Neutrophil (primary cell): ENCODE results near the gene SUPT3H.
A peak's percentile ranks its signal among the peaks of the same experiment; 100 is the strongest.

ENCODE experiments used
- H3K27ac ChIP-seq: fragments of 200-600 bp; sonication (generic); 2 replicates; pipeline ENCODE4 v1.5.1; 2016; ENCODE audit warnings: mild to moderate bottlenecking, moderate library complexity
- H3K27me3 ChIP-seq: fragments of 200-600 bp; sonication (generic); 2 replicates; pipeline ENCODE4 v1.6.0; 2016; ENCODE audit warnings: mild to moderate bottlenecking
- H3K36me3 ChIP-seq: fragments of 200-600 bp; sonication (generic); 2 replicates; pipeline ENCODE4 v1.5.1; 2017
- H3K4me1 ChIP-seq, 2 experiments: fragments of 200-600 bp in 1 of 2; sonication (generic) in 1 of 2; 1 replicate in 1 of 2; 2 replicates in 1 of 2; pipeline versions ENCODE4 v1.5.1 to v1.6.1; 2013 to 2016; ENCODE audit warnings: low read depth in 1 of 2, low read length in 1 of 2, mild to moderate bottlenecking in 1 of 2, moderate library complexity in 1 of 2; ENCODE audit not compliant: control insufficient read depth in 1 of 2, insufficient read depth in 1 of 2
- H3K4me3 ChIP-seq, 2 experiments: fragments of 200-600 bp in 1 of 2; sonication (generic) in 1 of 2; 1 replicate in 1 of 2; 2 replicates in 1 of 2; pipeline ENCODE4 v1.5.1; 2013 to 2016; ENCODE audit warnings: low read depth in 1 of 2, low read length in 1 of 2, mild to moderate bottlenecking in 1 of 2, moderate library complexity in 1 of 2
- H3K9me3 ChIP-seq: fragments of 200-600 bp; sonication (generic); 2 replicates; pipeline ENCODE4 v1.5.1; 2016
- TF ChIP-seq, protein P1 (sequence below): fragments of 200-600 bp; sonication (generic); IDR thresholded peaks from 2 replicates; pipeline ENCODE4 v1.5.1; 2016; ENCODE audit warnings: antibody characterized with exemption

SUPT3H gene

DNA sequence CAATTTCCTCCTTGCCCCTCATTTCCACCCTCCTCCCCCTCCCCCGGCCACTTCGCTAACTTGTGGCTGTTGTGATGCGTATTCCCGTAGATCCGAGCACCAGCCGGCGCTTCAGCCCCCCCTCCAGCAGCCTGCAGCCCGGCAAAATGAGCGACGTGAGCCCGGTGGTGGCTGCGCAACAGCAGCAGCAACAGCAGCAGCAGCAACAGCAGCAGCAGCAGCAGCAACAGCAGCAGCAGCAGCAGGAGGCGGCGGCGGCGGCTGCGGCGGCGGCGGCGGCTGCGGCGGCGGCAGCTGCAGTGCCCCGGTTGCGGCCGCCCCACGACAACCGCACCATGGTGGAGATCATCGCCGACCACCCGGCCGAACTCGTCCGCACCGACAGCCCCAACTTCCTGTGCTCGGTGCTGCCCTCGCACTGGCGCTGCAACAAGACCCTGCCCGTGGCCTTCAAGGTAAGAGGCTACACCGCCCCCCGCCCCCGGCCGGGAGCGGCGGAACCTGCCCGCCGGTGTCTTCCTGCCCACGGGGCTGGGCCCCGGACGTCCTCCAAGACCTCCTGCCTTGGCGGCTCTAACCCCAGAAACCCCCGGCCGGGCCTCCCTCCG lies 44.9 kb upstream of the SUPT3H start:
- H3K9me3 ChIP-seq = no peaks in the 10 kb centered on the region
- H3K27me3 ChIP-seq = peaks cover 23% of the 10 kb centered on the region
- H3K36me3 ChIP-seq = no peaks in the 10 kb centered on the region
- peak overlapping the region; percentile 73 to 84 for H3K4me3 ChIP-seq
- TF ChIP-seq, protein P1, sequence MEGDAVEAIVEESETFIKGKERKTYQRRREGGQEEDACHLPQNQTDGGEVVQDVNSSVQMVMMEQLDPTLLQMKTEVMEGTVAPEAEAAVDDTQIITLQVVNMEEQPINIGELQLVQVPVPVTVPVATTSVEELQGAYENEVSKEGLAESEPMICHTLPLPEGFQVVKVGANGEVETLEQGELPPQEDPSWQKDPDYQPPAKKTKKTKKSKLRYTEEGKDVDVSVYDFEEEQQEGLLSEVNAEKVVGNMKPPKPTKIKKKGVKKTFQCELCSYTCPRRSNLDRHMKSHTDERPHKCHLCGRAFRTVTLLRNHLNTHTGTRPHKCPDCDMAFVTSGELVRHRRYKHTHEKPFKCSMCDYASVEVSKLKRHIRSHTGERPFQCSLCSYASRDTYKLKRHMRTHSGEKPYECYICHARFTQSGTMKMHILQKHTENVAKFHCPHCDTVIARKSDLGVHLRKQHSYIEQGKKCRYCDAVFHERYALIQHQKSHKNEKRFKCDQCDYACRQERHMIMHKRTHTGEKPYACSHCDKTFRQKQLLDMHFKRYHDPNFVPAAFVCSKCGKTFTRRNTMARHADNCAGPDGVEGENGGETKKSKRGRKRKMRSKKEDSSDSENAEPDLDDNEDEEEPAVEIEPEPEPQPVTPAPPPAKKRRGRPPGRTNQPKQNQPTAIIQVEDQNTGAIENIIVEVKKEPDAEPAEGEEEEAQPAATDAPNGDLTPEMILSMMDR = no peak
- H3K4me1 ChIP-seq = peaks cover 41 to 42% of the 10 kb centered on the region in 2 experiments
- peak overlapping the region; percentile 87 for H3K27ac ChIP-seq

DNA sequence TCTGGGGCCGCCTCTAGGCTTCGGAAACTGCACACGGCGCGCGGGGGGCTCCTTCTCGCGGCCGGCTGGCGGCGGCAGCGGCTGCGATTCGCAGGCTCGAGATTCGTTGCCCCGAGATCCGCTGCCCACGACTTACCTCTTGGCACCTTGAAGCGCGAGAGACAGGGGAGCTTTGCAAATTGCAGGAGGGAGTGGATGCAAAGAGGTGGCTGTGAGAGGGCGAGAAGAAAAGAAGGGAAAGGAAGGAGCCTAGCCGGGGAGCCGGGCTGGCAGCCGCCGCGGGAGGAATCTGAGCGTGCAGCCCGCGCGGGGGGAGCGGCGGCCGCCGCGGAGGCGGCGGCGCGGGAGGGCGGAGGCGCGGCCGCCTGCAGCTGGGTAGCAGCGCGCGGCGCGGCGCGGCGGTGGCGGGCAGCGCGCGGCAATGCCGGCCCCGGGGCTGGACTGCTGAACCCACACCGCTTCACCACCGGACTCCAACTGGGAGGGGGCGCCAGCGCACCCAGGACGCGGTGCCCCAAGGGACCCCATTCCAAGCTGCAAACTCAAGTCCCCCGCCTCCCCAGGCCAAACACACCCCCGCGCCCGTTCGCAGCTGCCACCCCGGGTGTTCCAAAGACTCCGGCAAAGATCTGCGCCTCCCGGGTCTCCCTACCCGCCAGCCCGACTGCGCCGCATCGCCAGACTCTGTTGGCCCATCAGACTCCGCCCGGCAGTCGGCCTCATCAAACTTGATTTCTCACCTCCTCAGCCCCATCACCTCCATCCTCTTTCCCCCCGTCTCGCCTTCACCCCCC lies 44.2 kb upstream of the SUPT3H start:
- Histone ChIP-seq H3K36me3 (no peaks in the 10 kb centered on the region), H3K4me3 (peak overlapping the region; percentile 73 to 84), H3K27ac (peak overlapping the region; percentile 87), H3K9me3 (no peaks in the 10 kb centered on the region), H3K4me1 (peaks cover 39% of the 10 kb centered on the region in 2 experiments), H3K27me3 (peaks cover 23% of the 10 kb centered on the region)
- TF ChIP-seq, protein P1 = peak; percentile 40

DNA sequence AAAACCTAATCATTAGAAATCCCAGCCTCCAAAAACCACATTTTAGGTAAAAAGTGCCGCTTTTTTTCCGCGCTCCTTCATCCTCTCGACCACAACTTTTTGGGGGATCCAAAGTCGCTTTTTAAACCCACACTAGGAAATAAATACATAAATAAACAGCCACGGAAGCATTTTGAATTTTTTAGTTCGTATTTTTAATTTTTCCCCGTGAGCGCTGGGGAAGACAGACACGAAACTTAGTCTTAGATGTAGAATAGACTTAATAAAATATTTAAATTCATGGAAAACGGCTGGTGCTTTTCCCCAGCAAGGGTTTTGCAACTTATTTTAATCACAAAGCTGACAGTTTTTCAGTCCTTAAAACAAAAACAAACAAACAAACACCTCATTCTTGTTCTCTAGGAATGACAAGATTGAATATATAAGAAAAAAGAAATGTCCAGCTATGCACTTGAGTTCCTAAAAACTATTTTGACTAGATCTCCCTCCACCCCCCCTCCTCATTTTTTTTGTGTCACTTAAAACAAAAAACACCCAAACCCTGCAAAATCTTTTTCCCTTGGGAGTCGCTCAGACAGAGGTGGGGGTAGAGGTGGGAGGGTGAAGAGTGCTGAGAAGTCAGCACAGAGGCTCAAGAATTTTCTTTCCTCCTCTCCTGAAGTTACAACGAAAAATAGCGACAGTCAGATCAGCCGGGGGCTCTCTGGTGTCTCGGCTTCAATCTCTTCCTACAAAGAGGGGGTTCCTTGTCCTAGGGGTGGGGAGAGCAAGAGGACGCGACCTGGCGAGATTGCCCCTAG lies 43.4 kb upstream of the SUPT3H start:
- Histone ChIP-seq H3K27ac (peak overlapping the region; percentile 87), H3K27me3 (peaks cover 23% of the 10 kb centered on the region), H3K4me1 (peaks cover 39% of the 10 kb centered on the region in 2 experiments)

DNA sequence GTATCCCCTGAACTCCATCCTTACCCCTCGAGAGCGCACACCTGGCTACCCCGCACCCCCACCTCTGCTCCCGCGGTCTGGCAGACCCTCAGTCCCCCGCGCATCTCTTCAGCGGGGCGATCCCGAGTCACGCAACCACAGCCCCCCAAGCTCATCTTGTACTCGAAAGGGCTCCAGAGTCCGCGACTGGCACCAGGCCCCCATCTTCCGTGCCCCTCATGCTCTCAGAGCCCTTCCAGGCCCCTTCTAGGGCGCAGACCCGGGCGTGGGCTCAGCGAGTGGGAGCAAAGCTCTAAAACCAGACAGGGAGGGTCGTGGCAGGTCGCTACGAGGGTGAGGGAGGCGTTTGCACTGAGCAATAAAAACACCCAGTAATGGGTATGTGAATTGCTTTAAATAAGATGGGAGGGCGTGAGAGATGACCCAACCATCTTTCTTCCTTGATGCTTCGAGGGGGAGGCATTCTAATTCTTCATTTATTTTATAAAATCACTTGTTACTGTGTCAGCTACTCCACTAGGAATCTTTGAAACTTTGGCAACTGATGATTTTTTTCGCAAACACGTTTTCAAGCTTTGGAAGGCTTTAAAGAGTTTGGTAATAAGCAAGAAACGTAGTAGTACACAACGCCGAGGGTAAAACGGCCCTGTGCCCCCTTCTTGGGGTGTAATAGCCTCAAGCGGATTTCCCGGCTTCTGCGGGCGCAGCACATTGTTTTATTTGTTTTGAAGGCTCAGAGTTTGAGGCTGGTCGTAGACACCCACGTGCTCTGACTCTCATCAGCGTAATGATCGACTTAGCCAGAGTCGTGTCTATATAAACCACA lies 42.6 kb upstream of the SUPT3H start:
- Histone ChIP-seq H3K4me1 (peaks cover 38 to 39% of the 10 kb centered on the region in 2 experiments), H3K4me3 (peak overlapping the region; percentile 73 to 84), H3K36me3 (no peaks in the 10 kb centered on the region), H3K9me3 (no peaks in the 10 kb centered on the region), H3K27me3 (peaks cover 23% of the 10 kb centered on the region), H3K27ac (no peak overlapping the region)
- TF ChIP-seq, protein P1 = no peak

More for the DNA sequence above, 43.4 kb upstream of the SUPT3H start:
- Histone ChIP-seq H3K36me3 (no peaks in the 10 kb centered on the region), H3K9me3 (no peaks in the 10 kb centered on the region), H3K4me3 (peak overlapping the region; percentile 73 to 84)
- TF ChIP-seq, protein P1 = no peak

DNA sequence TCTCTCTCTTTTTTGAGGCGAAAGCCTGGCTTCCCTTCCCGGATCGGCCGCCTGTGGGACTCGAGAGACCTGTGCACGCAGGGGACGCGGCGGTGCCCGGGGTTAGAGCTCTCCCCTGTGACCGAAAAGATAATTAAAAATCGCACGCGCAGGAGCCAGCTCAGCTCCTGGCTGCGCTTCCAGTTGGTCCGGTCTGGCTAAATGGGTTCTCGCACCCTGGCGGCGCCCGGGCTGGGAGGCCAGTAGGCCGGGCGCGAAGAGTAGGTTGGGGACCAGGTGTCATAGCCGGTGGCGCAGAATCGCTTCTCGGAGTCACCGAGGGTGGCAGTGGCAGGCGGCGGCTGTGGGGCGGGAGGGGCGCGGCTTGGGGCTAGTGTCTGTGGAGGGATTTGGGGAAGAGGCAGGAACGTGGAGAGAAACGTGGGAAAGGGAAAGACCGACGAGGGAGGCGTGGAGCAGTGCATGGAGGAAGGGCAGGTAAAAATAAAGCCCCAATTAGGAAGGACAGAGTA lies 41.9 kb upstream of the SUPT3H start:
- Histone ChIP-seq H3K27me3 (peaks cover 23% of the 10 kb centered on the region), H3K9me3 (no peaks in the 10 kb centered on the region), H3K36me3 (no peaks in the 10 kb centered on the region), H3K4me3 (peak overlapping the region; percentile 73 to 84), H3K4me1 (peaks cover 33 to 34% of the 10 kb centered on the region in 2 experiments), H3K27ac (no peak overlapping the region)
- TF ChIP-seq, protein P1 = no peak
